HEK293 (cell line): ENCODE data around the gene STK32C.

Experiments used
- GFI1B ChIP-seq: fragments of 450-650 bp; formaldehyde crosslinking; IDR thresholded peaks from 2 replicates; pipeline ENCODE4 v1.5.1; 2016; ENCODE audit warnings: missing biosample characterization, missing genetic modification characterization
- KLF10 ChIP-seq: fragments of 450-650 bp; IDR thresholded peaks from 2 replicates; pipeline ENCODE4 v1.5.1; 2018; ENCODE audit warnings: missing biosample characterization, mild to moderate bottlenecking, missing genetic modification characterization
- MEIS1 ChIP-seq: sonication (generic); formaldehyde crosslinking; IDR thresholded peaks from 2 replicates; pipeline ENCODE4 v1.8.1; 2022; ENCODE audit warnings: missing genetic modification reagents, mild to moderate bottlenecking, borderline replicate concordance
- PBX3 ChIP-seq: sonication (generic); formaldehyde crosslinking; IDR thresholded peaks from 2 replicates; pipeline ENCODE4 v1.8.1; 2022; ENCODE audit warnings: mild to moderate bottlenecking, moderate library complexity, missing genetic modification reagents
- PRDM6 ChIP-seq: fragments of 450-650 bp; formaldehyde crosslinking; IDR thresholded peaks from 2 replicates; pipeline ENCODE4 v1.5.1; 2017; ENCODE audit warnings: missing biosample characterization, missing genetic modification characterization
- RBAK ChIP-seq: fragments of 450-650 bp; formaldehyde crosslinking; IDR thresholded peaks from 2 replicates; pipeline ENCODE4 v1.5.1; 2016; ENCODE audit warnings: missing biosample characterization, missing genetic modification characterization
- SP2 ChIP-seq: fragments of 450-650 bp; formaldehyde crosslinking; IDR thresholded peaks from 2 replicates; pipeline ENCODE4 v1.5.1; 2016; ENCODE audit warnings: missing biosample characterization, missing genetic modification characterization
- YY1 ChIP-seq: fragments of 450-650 bp; formaldehyde crosslinking; IDR thresholded peaks from 2 replicates; pipeline ENCODE4 v1.5.1; 2018; ENCODE audit warnings: missing biosample characterization, missing genetic modification characterization
- ZBTB44 ChIP-seq: fragments of 450-650 bp; IDR thresholded peaks from 2 replicates; pipeline ENCODE4 v1.5.1; 2018; ENCODE audit warnings: missing biosample characterization, mild to moderate bottlenecking, missing genetic modification characterization
- ZFP37 ChIP-seq: fragments of 450-650 bp; formaldehyde crosslinking; IDR thresholded peaks from 2 replicates; pipeline ENCODE4 v1.5.1; 2016; ENCODE audit warnings: missing biosample characterization, missing genetic modification characterization
- ZFP41 ChIP-seq: fragments of 450-650 bp; formaldehyde crosslinking; IDR thresholded peaks from 2 replicates; pipeline ENCODE4 v1.5.1; 2016; ENCODE audit warnings: missing biosample characterization, missing genetic modification characterization, borderline replicate concordance
- ZFP69B ChIP-seq: fragments of 450-650 bp; formaldehyde crosslinking; IDR thresholded peaks from 2 replicates; pipeline ENCODE4 v1.5.1; 2016; ENCODE audit warnings: missing biosample characterization, missing genetic modification characterization
- ZNF146 ChIP-seq: fragments of 450-650 bp; formaldehyde crosslinking; IDR thresholded peaks from 2 replicates; pipeline ENCODE4 v1.5.1; 2016; ENCODE audit warnings: missing biosample characterization, missing genetic modification characterization
- ZNF211 ChIP-seq: fragments of 450-650 bp; formaldehyde crosslinking; IDR thresholded peaks from 2 replicates; pipeline ENCODE4 v1.5.1; 2016; ENCODE audit warnings: low read depth, missing biosample characterization, missing genetic modification characterization
- ZNF280C ChIP-seq: fragments of 450-650 bp; formaldehyde crosslinking; IDR thresholded peaks from 2 replicates; pipeline ENCODE4 v1.5.1; 2016; ENCODE audit warnings: missing biosample characterization, missing genetic modification characterization
- ZNF302 ChIP-seq: fragments of 450-650 bp; formaldehyde crosslinking; IDR thresholded peaks from 2 replicates; pipeline ENCODE4 v1.5.1; 2016; ENCODE audit warnings: missing biosample characterization, missing genetic modification characterization, low read depth
- ZNF311 ChIP-seq: fragments of 450-650 bp; formaldehyde crosslinking; IDR thresholded peaks from 2 replicates; pipeline ENCODE4 v1.5.1; 2017; ENCODE audit warnings: missing biosample characterization, missing genetic modification characterization, borderline replicate concordance
- ZNF350 ChIP-seq: fragments of 450-650 bp; formaldehyde crosslinking; IDR thresholded peaks from 2 replicates; pipeline ENCODE4 v1.5.0; 2017; ENCODE audit warnings: missing biosample characterization, mild to moderate bottlenecking, missing genetic modification characterization
- ZNF366 ChIP-seq: fragments of 450-650 bp; formaldehyde crosslinking; conservative IDR thresholded peaks from 2 replicates; pipeline ENCODE4 v1.5.1; 2016; ENCODE audit warnings: missing biosample characterization, missing genetic modification characterization
- ZNF404 ChIP-seq: fragments of 450-650 bp; formaldehyde crosslinking; IDR thresholded peaks from 2 replicates; pipeline ENCODE4 v1.5.1; 2017; ENCODE audit warnings: missing biosample characterization, missing genetic modification characterization
- ZNF488 ChIP-seq: fragments of 450-650 bp; formaldehyde crosslinking; IDR thresholded peaks from 2 replicates; pipeline ENCODE4 v1.5.1; 2016; ENCODE audit warnings: missing biosample characterization, missing genetic modification characterization
- ZNF561 ChIP-seq: fragments of 450-650 bp; IDR thresholded peaks from 2 replicates; pipeline ENCODE4 v1.5.1; 2018; ENCODE audit warnings: missing biosample characterization, missing genetic modification characterization, borderline replicate concordance
- ZNF585B ChIP-seq: fragments of 450-650 bp; formaldehyde crosslinking; IDR thresholded peaks from 2 replicates; pipeline ENCODE4 v1.5.1; 2016; ENCODE audit warnings: missing biosample characterization, missing genetic modification characterization
- ZNF664 ChIP-seq: fragments of 450-650 bp; formaldehyde crosslinking; IDR thresholded peaks from 2 replicates; pipeline ENCODE4 v1.5.1; 2016; ENCODE audit warnings: missing biosample characterization, missing genetic modification characterization
- ZNF792 ChIP-seq: fragments of 450-650 bp; formaldehyde crosslinking; IDR thresholded peaks from 2 replicates; pipeline ENCODE4 v1.5.1; 2016; ENCODE audit warnings: missing biosample characterization, missing genetic modification characterization
- ZSCAN18 ChIP-seq: fragments of 450-650 bp; formaldehyde crosslinking; IDR thresholded peaks from 2 replicates; pipeline ENCODE4 v1.5.1; 2016; ENCODE audit warnings: missing biosample characterization, missing genetic modification characterization
- TF ChIP-seq, protein P1 (sequence below): fragments of 450-650 bp; formaldehyde crosslinking; IDR thresholded peaks from 2 replicates; pipeline ENCODE4 v1.5.1; 2017; ENCODE audit warnings: missing biosample characterization, missing genetic modification characterization
- TF ChIP-seq, protein P2 (sequence below): fragments of 450-650 bp; formaldehyde crosslinking; IDR thresholded peaks from 2 replicates; pipeline ENCODE4 v1.5.1; 2016; ENCODE audit warnings: missing biosample characterization, missing genetic modification characterization

The STK32C gene

DNA sequence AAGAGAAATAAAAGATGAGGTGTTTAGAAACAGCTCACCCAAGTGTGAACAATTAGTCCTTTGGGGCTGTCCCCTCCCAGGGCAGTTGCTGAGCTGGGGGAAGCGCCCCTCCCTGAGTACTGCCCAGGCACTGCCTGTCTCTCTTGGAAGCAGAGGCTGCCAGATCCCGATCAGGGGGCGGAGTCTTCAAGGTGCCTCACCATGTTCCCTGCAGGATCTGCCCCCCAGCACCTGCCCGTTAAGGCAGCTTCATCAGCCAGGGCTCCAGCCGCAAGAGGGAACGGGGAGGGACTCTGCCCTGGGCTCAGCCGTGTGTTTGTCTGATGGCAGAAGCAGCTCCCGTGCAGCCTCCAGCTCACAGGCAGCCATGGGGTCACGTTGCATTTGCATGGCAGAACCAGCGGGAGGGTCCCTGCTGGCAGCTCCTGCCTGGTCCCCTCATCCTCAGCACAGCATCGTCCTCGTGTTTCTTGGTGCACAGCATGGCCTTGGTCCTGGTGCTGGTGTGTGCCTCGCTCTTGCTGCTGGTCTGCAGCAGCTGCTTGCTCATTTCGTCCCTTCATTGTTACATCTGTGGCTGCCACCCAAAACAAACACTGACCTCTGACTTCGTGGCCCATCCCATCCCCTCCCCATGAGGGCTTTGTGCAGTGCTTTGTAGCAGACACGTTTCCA is 131.7 kb downstream of the STK32C start (continued):
- TF ChIP-seq ZSCAN18 (tag by site-specific recombination), result no peak
- TF ChIP-seq ZFP41 (tag by site-specific recombination), result no peak
- no peak for TF ChIP-seq ZNF311 (tag by site-specific recombination)
- TF ChIP-seq PBX3 (CRISPR knock-in tag), result no peak
- no peak for TF ChIP-seq ZNF561
- no peak for TF ChIP-seq ZNF211 (tag by site-specific recombination)
- TF ChIP-seq ZNF664 (tag by site-specific recombination), result no peak
- peak; percentile 34; the same call in 1 of the 2 replicates for TF ChIP-seq SP2 (tag by site-specific recombination)
- no peak for TF ChIP-seq KLF10 (tag by site-specific recombination)
- TF ChIP-seq ZNF146, result no peak
- TF ChIP-seq ZNF280C (tag by site-specific recombination), result no peak
- TF ChIP-seq RBAK, result no peak
- TF ChIP-seq ZFP69B, result no peak
- no peak for TF ChIP-seq ZNF792 (tag by site-specific recombination)
- TF ChIP-seq ZFP37 (tag by site-specific recombination), result no peak
- peak; percentile 23; the same call in 1 of the 2 replicates for TF ChIP-seq ZBTB44 (tag by site-specific recombination)
- TF ChIP-seq ZNF404 (tag by site-specific recombination), result no peak
- TF ChIP-seq, protein P1, sequence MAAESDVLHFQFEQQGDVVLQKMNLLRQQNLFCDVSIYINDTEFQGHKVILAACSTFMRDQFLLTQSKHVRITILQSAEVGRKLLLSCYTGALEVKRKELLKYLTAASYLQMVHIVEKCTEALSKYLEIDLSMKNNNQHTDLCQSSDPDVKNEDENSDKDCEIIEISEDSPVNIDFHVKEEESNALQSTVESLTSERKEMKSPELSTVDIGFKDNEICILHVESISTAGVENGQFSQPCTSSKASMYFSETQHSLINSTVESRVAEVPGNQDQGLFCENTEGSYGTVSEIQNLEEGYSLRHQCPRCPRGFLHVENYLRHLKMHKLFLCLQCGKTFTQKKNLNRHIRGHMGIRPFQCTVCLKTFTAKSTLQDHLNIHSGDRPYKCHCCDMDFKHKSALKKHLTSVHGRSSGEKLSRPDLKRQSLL (tag by site-specific recombination), result no peak
- TF ChIP-seq GFI1B, result no peak
- no peak for TF ChIP-seq ZNF366
- TF ChIP-seq, protein P2, sequence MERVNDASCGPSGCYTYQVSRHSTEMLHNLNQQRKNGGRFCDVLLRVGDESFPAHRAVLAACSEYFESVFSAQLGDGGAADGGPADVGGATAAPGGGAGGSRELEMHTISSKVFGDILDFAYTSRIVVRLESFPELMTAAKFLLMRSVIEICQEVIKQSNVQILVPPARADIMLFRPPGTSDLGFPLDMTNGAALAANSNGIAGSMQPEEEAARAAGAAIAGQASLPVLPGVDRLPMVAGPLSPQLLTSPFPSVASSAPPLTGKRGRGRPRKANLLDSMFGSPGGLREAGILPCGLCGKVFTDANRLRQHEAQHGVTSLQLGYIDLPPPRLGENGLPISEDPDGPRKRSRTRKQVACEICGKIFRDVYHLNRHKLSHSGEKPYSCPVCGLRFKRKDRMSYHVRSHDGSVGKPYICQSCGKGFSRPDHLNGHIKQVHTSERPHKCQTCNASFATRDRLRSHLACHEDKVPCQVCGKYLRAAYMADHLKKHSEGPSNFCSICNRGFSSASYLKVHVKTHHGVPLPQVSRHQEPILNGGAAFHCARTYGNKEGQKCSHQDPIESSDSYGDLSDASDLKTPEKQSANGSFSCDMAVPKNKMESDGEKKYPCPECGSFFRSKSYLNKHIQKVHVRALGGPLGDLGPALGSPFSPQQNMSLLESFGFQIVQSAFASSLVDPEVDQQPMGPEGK, result 0 out of 2 replicates have a peak, but pooled peaks have one; percentile 26
- no peak for TF ChIP-seq YY1 (tag by site-specific recombination)
- TF ChIP-seq ZNF585B (tag by site-specific recombination), result no peak
- no peak for TF ChIP-seq ZNF350 (tag by site-specific recombination)
- TF ChIP-seq MEIS1 (CRISPR knock-in tag), result no peak
- no peak for TF ChIP-seq ZNF302
- no peak for TF ChIP-seq ZNF488
- no peak for TF ChIP-seq PRDM6 (tag by site-specific recombination)
